IgD-negative memory B cell (primary cell): ENCODE results near the gene COL13A1. TPM values are rescaled to one million over a fixed set of nuclear protein-coding genes. Genes with fewer than 3 reads are reported as not detected.

Experiments used
- H3K27ac Mint-ChIP-seq, 3 donors: one replicate each; pipeline ENCODE4 v1.8.0; 2020 to 2022; ENCODE audit warnings: mild to moderate bottlenecking in 3 of 3, mixed read lengths in 3 of 3, moderate library complexity in 1 of 3
- H3K27me3 Mint-ChIP-seq: one replicate; pipeline ENCODE4 v1.8.0; 2021; ENCODE audit warnings: mixed read lengths
- H3K36me3 Mint-ChIP-seq: one replicate; pipeline ENCODE4 v1.8.0; 2020; ENCODE audit warnings: mild to moderate bottlenecking, mixed read lengths
- H3K4me1 Mint-ChIP-seq, 3 donors: one replicate each; pipeline ENCODE4 v1.8.0; 2020 to 2022; ENCODE audit warnings: mixed read lengths in 3 of 3, mild to moderate bottlenecking in 1 of 3
- H3K4me3 Mint-ChIP-seq, 4 donors: one replicate each; pipeline ENCODE4 v1.8.0; 2020 to 2022; ENCODE audit warnings: mild to moderate bottlenecking in 4 of 4, mixed read lengths in 4 of 4, moderate library complexity in 3 of 4
- H3K9me3 Mint-ChIP-seq, 3 donors: one replicate each; pipeline ENCODE4 v1.8.0; 2020 to 2021; ENCODE audit warnings: mixed read lengths in 3 of 3, mild to moderate bottlenecking in 1 of 3
- polyA plus RNA-seq: library from polyadenylated mRNA; unstranded; fragments of 300-500 nt; fragmentation: Illumina TruSeq; gene quantifications from one replicate; pipeline ENCODE4 v1.2.3, GENCODE V29; 2021

The COL13A1 gene
- polyA plus RNA-seq, 1 donor from 2014 or later = not detected

GRCh38 chr10:69943292-69943820 is 141.7 kb downstream of the COL13A1 start:
- H3K4me3 Mint-ChIP-seq = no peak overlapping the region
- H3K9me3 Mint-ChIP-seq = no peaks in the 10 kb centered on the region
- H3K27me3 Mint-ChIP-seq = no peaks in the 10 kb centered on the region
- H3K4me1 Mint-ChIP-seq = no peaks in the 10 kb centered on the region
- H3K36me3 Mint-ChIP-seq = no peaks in the 10 kb centered on the region
- no peak overlapping the region for H3K27ac Mint-ChIP-seq

- peaks cover 1% of the 10 kb centered on the region for H3K27me3 Mint-ChIP-seq
- no peaks in the 10 kb centered on the region for H3K4me1 Mint-ChIP-seq
- H3K9me3 Mint-ChIP-seq = no peaks in the 10 kb centered on the region
- H3K4me3 Mint-ChIP-seq = no peak overlapping the region
- H3K27ac Mint-ChIP-seq = no peak overlapping the region
- no peaks in the 10 kb centered on the region for H3K36me3 Mint-ChIP-seq
Observed at GRCh38 chr10:69944761-69945160, 143.1 kb downstream of the COL13A1 start.

GRCh38 chr10:69948261-69948660 is 146.6 kb downstream of the COL13A1 start:
- no peak overlapping the region for H3K27ac Mint-ChIP-seq
- H3K36me3 Mint-ChIP-seq = no peaks in the 10 kb centered on the region
- H3K9me3 Mint-ChIP-seq = no peaks in the 10 kb centered on the region
- peaks cover 3% of the 10 kb centered on the region for H3K27me3 Mint-ChIP-seq
- no peak overlapping the region for H3K4me3 Mint-ChIP-seq
- H3K4me1 Mint-ChIP-seq = peaks cover 0 to 7% (median 4%) of the 10 kb centered on the region in 3 donors

GRCh38 chr10:69949770-69950169 is 148.1 kb downstream of the COL13A1 start:
- Mint-ChIP-seq H3K4me3 (no peak overlapping the region), H3K27ac (no peak overlapping the region), H3K4me1 (peaks cover 0 to 7% (median 4%) of the 10 kb centered on the region in 3 donors), H3K9me3 (no peaks in the 10 kb centered on the region), H3K36me3 (no peaks in the 10 kb centered on the region), H3K27me3 (peaks cover 6% of the 10 kb centered on the region)

- H3K36me3 Mint-ChIP-seq = no peaks in the 10 kb centered on the region
- peak overlapping the region in 1 of 3 donors; percentile 31 for H3K27ac Mint-ChIP-seq
- peaks cover 6% of the 10 kb centered on the region for H3K27me3 Mint-ChIP-seq
Observed at GRCh38 chr10:69951658-69952057, 150.0 kb downstream of the COL13A1 start.

GRCh38 chr10:69952069-69952800 is 150.5 kb downstream of the COL13A1 start:
- Mint-ChIP-seq H3K27ac (no peak overlapping the region), H3K4me1 (peaks cover 0 to 7% (median 7%) of the 10 kb centered on the region in 3 donors), H3K36me3 (no peaks in the 10 kb centered on the region), H3K9me3 (no peaks in the 10 kb centered on the region), H3K4me3 (peak overlapping the region in 1 of 4 donors; percentile 39), H3K27me3 (peaks cover 6% of the 10 kb centered on the region)

More at GRCh38 chr10:69951658-69952057, 150.0 kb downstream of the COL13A1 start:
- Mint-ChIP-seq H3K4me3 (peak overlapping the region in 1 of 4 donors; percentile 29), H3K9me3 (no peaks in the 10 kb centered on the region), H3K4me1 (peaks cover 0 to 7% (median 7%) of the 10 kb centered on the region in 3 donors)

- Mint-ChIP-seq H3K9me3 (no peaks in the 10 kb centered on the region), H3K27ac (no peak overlapping the region), H3K4me3 (no peak overlapping the region), H3K4me1 (peaks cover 0 to 7% (median 7%) of the 10 kb centered on the region in 3 donors), H3K36me3 (no peaks in the 10 kb centered on the region), H3K27me3 (peaks cover 6% of the 10 kb centered on the region)
Observed at GRCh38 chr10:69952821-69953221, 151.1 kb downstream of the COL13A1 start.

- no peaks in the 10 kb centered on the region for H3K9me3 Mint-ChIP-seq
- peaks cover 6% of the 10 kb centered on the region for H3K27me3 Mint-ChIP-seq
- H3K4me1 Mint-ChIP-seq = peaks cover 0 to 8% (median 7%) of the 10 kb centered on the region in 3 donors
- H3K4me3 Mint-ChIP-seq = peak overlapping the region in 1 of 4 donors; percentile 75
- H3K27ac Mint-ChIP-seq = no peak overlapping the region
- H3K36me3 Mint-ChIP-seq = no peaks in the 10 kb centered on the region
Observed at GRCh38 chr10:69953851-69954250, 152.1 kb downstream of the COL13A1 start.

- Mint-ChIP-seq H3K4me1 (peaks cover 6 to 17% (median 13%) of the 10 kb centered on the region in 3 donors), H3K4me3 (no peak overlapping the region), H3K36me3 (no peaks in the 10 kb centered on the region), H3K27me3 (peaks cover 5% of the 10 kb centered on the region), H3K27ac (no peak overlapping the region), H3K9me3 (no peaks in the 10 kb centered on the region)
Observed at GRCh38 chr10:69955211-69955805, 153.6 kb downstream of the COL13A1 start.

GRCh38 chr10:69955897-69956740 is 154.4 kb downstream of the COL13A1 start:
- Mint-ChIP-seq H3K36me3 (no peaks in the 10 kb centered on the region), H3K4me3 (no peak overlapping the region), H3K27me3 (peaks cover 5% of the 10 kb centered on the region), H3K27ac (no peak overlapping the region), H3K9me3 (no peaks in the 10 kb centered on the region), H3K4me1 (peaks cover 6 to 17% (median 13%) of the 10 kb centered on the region in 3 donors)

- H3K4me1 Mint-ChIP-seq = peaks cover 6 to 20% (median 13%) of the 10 kb centered on the region in 3 donors
Observed at GRCh38 chr10:69956741-69957230, 155.1 kb downstream of the COL13A1 start.

GRCh38 chr10:69957241-69957885 is 155.7 kb downstream of the COL13A1 start:
- H3K27me3 Mint-ChIP-seq = peaks cover 3% of the 10 kb centered on the region
- H3K9me3 Mint-ChIP-seq = no peaks in the 10 kb centered on the region
- no peak overlapping the region for H3K27ac Mint-ChIP-seq
- H3K36me3 Mint-ChIP-seq = no peaks in the 10 kb centered on the region
- peaks cover 6 to 21% (median 8%) of the 10 kb centered on the region in 3 donors for H3K4me1 Mint-ChIP-seq
- no peak overlapping the region for H3K4me3 Mint-ChIP-seq

More at GRCh38 chr10:69956741-69957230, 155.1 kb downstream of the COL13A1 start:
- H3K36me3 Mint-ChIP-seq = no peaks in the 10 kb centered on the region
- H3K4me3 Mint-ChIP-seq = no peak overlapping the region
- no peak overlapping the region for H3K27ac Mint-ChIP-seq
- no peaks in the 10 kb centered on the region for H3K9me3 Mint-ChIP-seq
- H3K27me3 Mint-ChIP-seq = peaks cover 5% of the 10 kb centered on the region

- Mint-ChIP-seq H3K9me3 (no peaks in the 10 kb centered on the region), H3K36me3 (no peaks in the 10 kb centered on the region), H3K27ac (no peak overlapping the region), H3K27me3 (peaks cover 8% of the 10 kb centered on the region), H3K4me3 (peak overlapping the region in 1 of 4 donors; percentile 25), H3K4me1 (peaks cover 6 to 22% (median 6%) of the 10 kb centered on the region in 3 donors)
Observed at GRCh38 chr10:69957886-69958555, 156.3 kb downstream of the COL13A1 start.

- H3K27ac Mint-ChIP-seq = no peak overlapping the region
- peak overlapping the region in 1 of 4 donors; percentile 25 for H3K4me3 Mint-ChIP-seq
- no peaks in the 10 kb centered on the region for H3K9me3 Mint-ChIP-seq
- peaks cover 6 to 25% (median 6%) of the 10 kb centered on the region in 3 donors for H3K4me1 Mint-ChIP-seq
- no peaks in the 10 kb centered on the region for H3K36me3 Mint-ChIP-seq
- peaks cover 8% of the 10 kb centered on the region for H3K27me3 Mint-ChIP-seq
Observed at GRCh38 chr10:69958556-69958902, 156.8 kb downstream of the COL13A1 start.
